Measurements from ENCODE around the gene ACBD6. TPM values are rescaled to one million over a fixed set of nuclear protein-coding genes. Genes with fewer than 3 reads are reported as not detected.

ACBD6 gene
- total and polyA plus RNA-seq, 10 of the 15 experiments (the other 5 are each of a cell fraction or from before 2014, with no cell fraction given): 15.0 to 67.3 (median 55.0) TPM

DNA sequence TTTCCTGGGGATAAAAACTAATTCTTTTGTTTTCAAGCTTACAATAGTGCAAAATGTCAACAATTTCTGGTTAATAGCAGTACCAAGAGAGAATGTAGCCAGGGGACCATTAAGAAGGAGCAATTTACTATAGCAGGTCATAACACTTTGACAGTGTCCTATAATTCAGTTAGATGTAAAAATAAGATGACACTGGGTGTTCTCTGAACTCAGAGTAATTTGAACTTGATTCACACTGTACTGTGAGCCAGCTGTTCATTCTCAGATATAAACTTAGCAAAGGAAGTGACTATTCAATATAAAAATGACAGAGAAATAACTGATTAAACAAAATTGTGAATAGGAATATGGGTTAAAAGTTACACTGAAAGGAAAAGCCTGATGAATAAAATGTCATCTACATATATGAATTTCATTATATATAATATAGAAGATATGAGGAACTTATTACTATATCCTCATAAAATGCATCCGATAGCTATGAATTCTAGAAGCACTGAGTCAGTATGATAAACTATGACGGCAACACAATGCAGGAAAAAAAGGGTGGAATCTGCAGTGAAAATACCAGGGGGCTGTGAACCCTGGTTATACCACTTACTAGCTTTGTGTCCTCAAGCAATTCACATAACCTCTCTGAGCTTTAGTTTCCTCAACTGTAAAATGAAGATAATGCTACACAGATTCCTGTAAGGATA lies 135.9 kb downstream of the ACBD6 start:
- no peaks in the 10 kb centered on the region for H3K79me2 ChIP-seq (ENCODE audit: control insufficient read depth, insufficient read depth, low read length)
- H3K27me3 ChIP-seq (replicated peaks in 1 of 2; ENCODE audit: control insufficient read depth in 2 of 2, insufficient read depth in 2 of 2, low read length in 1 of 2): no peaks in the 10 kb centered on the region
- H3K27ac ChIP-seq (ENCODE audit: control insufficient read depth, insufficient read depth): no peak overlapping the region
- TF ChIP-seq, protein P1, sequence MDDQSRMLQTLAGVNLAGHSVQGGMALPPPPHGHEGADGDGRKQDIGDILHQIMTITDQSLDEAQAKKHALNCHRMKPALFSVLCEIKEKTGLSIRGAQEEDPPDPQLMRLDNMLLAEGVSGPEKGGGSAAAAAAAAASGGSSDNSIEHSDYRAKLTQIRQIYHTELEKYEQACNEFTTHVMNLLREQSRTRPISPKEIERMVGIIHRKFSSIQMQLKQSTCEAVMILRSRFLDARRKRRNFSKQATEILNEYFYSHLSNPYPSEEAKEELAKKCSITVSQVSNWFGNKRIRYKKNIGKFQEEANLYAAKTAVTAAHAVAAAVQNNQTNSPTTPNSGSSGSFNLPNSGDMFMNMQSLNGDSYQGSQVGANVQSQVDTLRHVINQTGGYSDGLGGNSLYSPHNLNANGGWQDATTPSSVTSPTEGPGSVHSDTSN (IDR thresholded peaks at IDR 0.05; ENCODE audit: insufficient replicate concordance, low read depth, low read length): no peak
- TF ChIP-seq TCF7 (IDR thresholded peaks at IDR 0.05; ENCODE audit: borderline replicate concordance) (no peak), MXI1 (IDR thresholded peaks at IDR 0.05; ENCODE audit: low read depth, low read length) (no peak), HCFC1 (IDR thresholded peaks at IDR 0.05; ENCODE audit: low read length) (no peak), EGR1 (IDR thresholded peaks at IDR 0.05; ENCODE audit: borderline replicate concordance in 1 of 2, low read depth in 2 of 2, low read length in 2 of 2) (no peak), NR2C2 (IDR thresholded peaks at IDR 0.05; ENCODE audit: borderline replicate concordance, control insufficient read depth, insufficient read length, low read depth) (no peak), RAD51 (IDR thresholded peaks at IDR 0.05) (no peak), RFX5 (IDR thresholded peaks at IDR 0.05; ENCODE audit: low read depth, low read length) (no peak), EP300 (IDR thresholded peaks at IDR 0.05; ENCODE audit: borderline replicate concordance in 1 of 2, control insufficient read depth in 1 of 2, low read depth in 2 of 2, low read length in 2 of 2) (no peak), ETV6 (conservative IDR thresholded peaks at IDR 0.05 in 1 of 2, IDR thresholded peaks at IDR 0.05 in 1 of 2; ENCODE audit: borderline replicate concordance in 1 of 2, low read depth in 1 of 2) (no peak)
- TF ChIP-seq, protein P2, sequence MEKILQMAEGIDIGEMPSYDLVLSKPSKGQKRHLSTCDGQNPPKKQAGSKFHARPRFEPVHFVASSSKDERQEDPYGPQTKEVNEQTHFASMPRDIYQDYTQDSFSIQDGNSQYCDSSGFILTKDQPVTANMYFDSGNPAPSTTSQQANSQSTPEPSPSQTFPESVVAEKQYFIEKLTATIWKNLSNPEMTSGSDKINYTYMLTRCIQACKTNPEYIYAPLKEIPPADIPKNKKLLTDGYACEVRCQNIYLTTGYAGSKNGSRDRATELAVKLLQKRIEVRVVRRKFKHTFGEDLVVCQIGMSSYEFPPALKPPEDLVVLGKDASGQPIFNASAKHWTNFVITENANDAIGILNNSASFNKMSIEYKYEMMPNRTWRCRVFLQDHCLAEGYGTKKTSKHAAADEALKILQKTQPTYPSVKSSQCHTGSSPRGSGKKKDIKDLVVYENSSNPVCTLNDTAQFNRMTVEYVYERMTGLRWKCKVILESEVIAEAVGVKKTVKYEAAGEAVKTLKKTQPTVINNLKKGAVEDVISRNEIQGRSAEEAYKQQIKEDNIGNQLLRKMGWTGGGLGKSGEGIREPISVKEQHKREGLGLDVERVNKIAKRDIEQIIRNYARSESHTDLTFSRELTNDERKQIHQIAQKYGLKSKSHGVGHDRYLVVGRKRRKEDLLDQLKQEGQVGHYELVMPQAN (conservative IDR thresholded peaks at IDR 0.05): no peak
- H3K36me3 ChIP-seq (ENCODE audit: control insufficient read depth in 2 of 2, insufficient read depth in 2 of 2, low read length in 1 of 2): no peaks in the 10 kb centered on the region
- SMC1A ChIA-PET (ENCODE audit: uncharacterized antibody, unreplicated experiment): interaction anchor here (1.2 to 3.1 kb wide), 4 partner anchors 12 to 110 kb away, joined by 3 to 8 read pairs (median 4); no protein-coding TSS in a partner anchor
- intact Hi-C loops (cut with micrococcal nuclease; ENCODE audit: unreplicated experiment): no loop called here
- ATAC-seq (no peak), FAIRE-seq (no peak), DNase-seq (ENCODE audit: low read depth, low spot score) (no peak)
- in situ Hi-C loops (cut with MboI): no loop called here
- WGBS (ENCODE audit: insufficient coverage, insufficient replicate concordance, low lambda C conversion rate, missing lambda C conversion rate): 98% methylated on average over 2 of the region's 2 CpGs
- no peak overlapping the region for H2AFZ ChIP-seq (ENCODE audit: control insufficient read depth, low read depth, low read length)
- H3K9ac ChIP-seq (ENCODE audit: control insufficient read depth, insufficient read depth, low read length): no peak overlapping the region
- BruUV-seq (replicated peaks): no TSS peak
- CTCF ChIA-PET: interaction anchor here (0.8 to 1.9 kb wide), 5 partner anchors 9 to 185 kb away, joined by 3 to 8 read pairs (median 3); no protein-coding TSS in a partner anchor
- H3K4me2 ChIP-seq (ENCODE audit: control insufficient read depth, insufficient read depth): no peak overlapping the region
- H3K4me3 ChIP-seq: no peak overlapping the region
- RAD21 ChIA-PET (ENCODE audit: unreplicated experiment): no interaction called here
- H3K4me1 ChIP-seq (ENCODE audit: control insufficient read depth, insufficient read depth, low read length): no peaks in the 10 kb centered on the region
- no peaks in the 10 kb centered on the region for H3K9me3 ChIP-seq (replicated peaks; ENCODE audit: control insufficient read depth, insufficient read depth, low read length)
- POLR2A ChIA-PET: interaction anchor here (0.5 kb wide), 1 partner anchor 83 kb away, joined by 3 read pairs; no protein-coding TSS in a partner anchor
- H4K20me1 ChIP-seq (ENCODE audit: control insufficient read depth, insufficient read depth): no peaks in the 10 kb centered on the region

Data from GM12878 (cell line).